ENCODE measurements around the gene SIAH2.

DNA sequence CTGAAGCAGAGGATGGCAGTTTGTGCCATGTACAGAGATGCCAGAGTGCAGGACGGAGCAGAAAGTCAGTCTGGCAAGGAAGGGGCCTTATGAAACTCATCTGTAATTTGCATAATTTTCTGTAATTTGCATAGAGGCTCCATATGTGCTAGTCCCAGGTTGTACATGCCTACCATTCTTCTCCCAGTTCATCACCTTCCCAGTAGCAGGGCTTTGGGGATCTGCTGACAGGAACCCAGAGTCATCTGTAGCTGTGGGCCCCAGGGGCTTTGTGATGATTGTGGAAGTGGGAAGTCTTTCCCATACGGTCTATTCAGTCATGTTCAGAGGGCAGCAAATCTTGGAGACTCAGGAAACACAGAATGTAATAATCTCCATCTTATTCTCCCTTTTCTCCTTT, 42.4 kb upstream of the SIAH2 start:
- no peak for TF ChIP-seq BHLHE40 (IDR thresholded peaks at IDR 0.05; ENCODE audit: borderline replicate concordance)
- TF ChIP-seq TARDBP (IDR thresholded peaks at IDR 0.05) = no peak
- no peak for TF ChIP-seq FOXK2 (IDR thresholded peaks at IDR 0.05)
- no peak for TF ChIP-seq SUZ12 (IDR thresholded peaks at IDR 0.05)
